ENCODE measurements around the gene BHLHE23.

DNA sequence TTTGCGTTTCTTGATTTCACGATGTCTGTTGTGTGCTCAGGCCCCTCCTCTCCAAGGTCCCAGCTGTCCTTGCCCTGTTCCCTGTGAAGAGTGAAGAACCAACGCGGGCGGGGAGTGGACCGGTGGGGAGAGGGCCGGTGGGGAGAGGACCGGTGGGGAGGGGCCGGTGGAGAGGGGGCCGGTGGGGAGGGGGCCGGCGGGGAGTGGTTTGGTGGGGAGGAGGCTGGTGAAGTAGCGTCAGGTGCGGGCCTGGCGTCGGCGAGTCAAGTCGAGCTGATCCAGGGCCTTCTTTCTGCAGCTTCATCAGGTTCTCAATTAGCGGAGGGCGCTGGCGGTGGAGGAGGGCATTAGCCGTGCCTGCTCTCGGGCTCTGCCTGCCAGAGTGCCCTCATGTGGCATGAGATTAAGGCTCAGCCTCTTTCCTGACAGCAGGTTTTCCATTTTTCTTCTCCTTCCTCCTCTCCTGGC is 21.2 kb upstream of the BHLHE23 start:
- TF ChIP-seq, protein P1, sequence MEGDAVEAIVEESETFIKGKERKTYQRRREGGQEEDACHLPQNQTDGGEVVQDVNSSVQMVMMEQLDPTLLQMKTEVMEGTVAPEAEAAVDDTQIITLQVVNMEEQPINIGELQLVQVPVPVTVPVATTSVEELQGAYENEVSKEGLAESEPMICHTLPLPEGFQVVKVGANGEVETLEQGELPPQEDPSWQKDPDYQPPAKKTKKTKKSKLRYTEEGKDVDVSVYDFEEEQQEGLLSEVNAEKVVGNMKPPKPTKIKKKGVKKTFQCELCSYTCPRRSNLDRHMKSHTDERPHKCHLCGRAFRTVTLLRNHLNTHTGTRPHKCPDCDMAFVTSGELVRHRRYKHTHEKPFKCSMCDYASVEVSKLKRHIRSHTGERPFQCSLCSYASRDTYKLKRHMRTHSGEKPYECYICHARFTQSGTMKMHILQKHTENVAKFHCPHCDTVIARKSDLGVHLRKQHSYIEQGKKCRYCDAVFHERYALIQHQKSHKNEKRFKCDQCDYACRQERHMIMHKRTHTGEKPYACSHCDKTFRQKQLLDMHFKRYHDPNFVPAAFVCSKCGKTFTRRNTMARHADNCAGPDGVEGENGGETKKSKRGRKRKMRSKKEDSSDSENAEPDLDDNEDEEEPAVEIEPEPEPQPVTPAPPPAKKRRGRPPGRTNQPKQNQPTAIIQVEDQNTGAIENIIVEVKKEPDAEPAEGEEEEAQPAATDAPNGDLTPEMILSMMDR (IDR thresholded peaks at IDR 0.05; ENCODE audit: borderline replicate concordance, extremely low read depth, low read length, poor library complexity, severe bottlenecking) = peak; percentile 19
- TF ChIP-seq EZH2 (IDR thresholded peaks at IDR 0.05; ENCODE audit: borderline replicate concordance, low read depth, low read length, severe bottlenecking) = no peak
